ENCODE results near the gene UGT3A1. TPM values are rescaled to one million over a fixed set of nuclear protein-coding genes. Genes with fewer than 3 reads are reported as not detected.

UGT3A1 gene
- polyA plus RNA-seq, 1 of the 3 experiments (the other 2 are of a cell fraction), result not detected

DNA sequence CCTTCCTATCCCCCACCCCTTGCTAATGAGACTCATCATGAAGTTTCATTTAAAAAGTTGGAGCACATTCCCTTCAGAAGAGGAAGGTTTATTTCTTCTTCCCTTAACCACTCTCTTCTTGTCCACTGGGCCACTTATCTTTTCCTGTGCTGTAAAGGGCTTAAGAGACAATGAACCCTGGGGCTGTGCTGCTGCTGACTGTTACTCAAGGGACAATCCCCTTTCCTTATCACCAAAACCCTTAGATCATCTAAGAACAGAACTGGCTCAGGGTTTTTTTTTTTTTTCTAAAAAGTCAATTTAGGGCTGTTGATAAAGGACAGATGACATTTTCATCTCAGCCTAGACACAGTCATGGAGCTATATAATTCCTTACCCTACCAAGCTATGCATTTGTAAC, 82.4 kb downstream of the UGT3A1 start:
- ChIA-PET POLR2A (no interaction called here), CTCF (interaction anchor here (2.0 kb wide), 2 partner anchors 12 to 16 kb away, joined by 5 to 7 read pairs; no protein-coding TSS in a partner anchor)
- Histone ChIP-seq H3F3A (replicated peaks; ENCODE audit: insufficient read depth) (no peaks in the 10 kb centered on the region), H3K9me3 (no peaks in the 10 kb centered on the region), H3K9me2 (no peaks in the 10 kb centered on the region), H3K4me2 (no peak overlapping the region), H3K79me2 (ENCODE audit: insufficient read depth) (no peaks in the 10 kb centered on the region), H3K9ac (no peak overlapping the region), H4K20me1 (ENCODE audit: insufficient read depth) (no peaks in the 10 kb centered on the region), H3K4me3 (ENCODE audit: low read depth in 2 of 2, low read length in 1 of 2) (no peak overlapping the region), H2AFZ (ENCODE audit: low read depth) (no peak overlapping the region), H3K4me1 (ENCODE audit: control insufficient read depth in 1 of 2, insufficient read depth in 2 of 2, low read depth in 1 of 2, low read length in 1 of 2) (peaks cover 0 to 3% of the 10 kb centered on the region in 2 experiments; a peak in 2 of 4 replicates), H3K27me3 (ENCODE audit: insufficient read depth) (no peaks in the 10 kb centered on the region), H3K27ac (ENCODE audit: low read depth in 2 of 2, low read length in 1 of 2) (no peak overlapping the region; a peak in 1 of 4 replicates), H3K36me3 (replicated peaks in 1 of 2; ENCODE audit: control insufficient read depth in 1 of 2, insufficient read depth in 2 of 2, low read length in 1 of 2) (no peaks in the 10 kb centered on the region)
- TF ChIP-seq, protein P1, sequence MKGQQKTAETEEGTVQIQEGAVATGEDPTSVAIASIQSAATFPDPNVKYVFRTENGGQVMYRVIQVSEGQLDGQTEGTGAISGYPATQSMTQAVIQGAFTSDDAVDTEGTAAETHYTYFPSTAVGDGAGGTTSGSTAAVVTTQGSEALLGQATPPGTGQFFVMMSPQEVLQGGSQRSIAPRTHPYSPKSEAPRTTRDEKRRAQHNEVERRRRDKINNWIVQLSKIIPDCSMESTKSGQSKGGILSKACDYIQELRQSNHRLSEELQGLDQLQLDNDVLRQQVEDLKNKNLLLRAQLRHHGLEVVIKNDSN (IDR thresholded peaks at IDR 0.05; ENCODE audit: borderline replicate concordance, low read depth), result no peak
- TF ChIP-seq FOXJ3 (CRISPR knock-in tag; IDR thresholded peaks at IDR 0.05) (peak; percentile 65), RFX5 (IDR thresholded peaks at IDR 0.05; ENCODE audit: low read length) (no peak), RXRA (IDR thresholded peaks at IDR 0.05; ENCODE audit: borderline replicate concordance, low read depth) (no peak), RAD21 (IDR thresholded peaks at IDR 0.05; ENCODE audit: low read length) (no peak), MXI1 (IDR thresholded peaks at IDR 0.05; ENCODE audit: low read depth, low read length) (no peak), GATA2 (CRISPR knock-in tag; IDR thresholded peaks at IDR 0.05) (peak; percentile 81), RCOR1 (IDR thresholded peaks at IDR 0.05; ENCODE audit: low read length) (no peak), MEF2A (IDR thresholded peaks at IDR 0.05; ENCODE audit: borderline replicate concordance, low read depth) (no peak), ELF1 (IDR thresholded peaks at IDR 0.05) (no peak), FOSL2 (IDR thresholded peaks at IDR 0.05; ENCODE audit: borderline replicate concordance, low read depth) (no peak), EP300 (IDR thresholded peaks at IDR 0.05; ENCODE audit: borderline replicate concordance in 1 of 2, low read depth in 1 of 2, low read length in 1 of 2) (0 out of 4 replicates have a peak, but pooled peaks of 1 of the 2 experiments have one; percentile 11), GABPA (IDR thresholded peaks at IDR 0.05; ENCODE audit: low read depth) (no peak)
- TF ChIP-seq, protein P2, sequence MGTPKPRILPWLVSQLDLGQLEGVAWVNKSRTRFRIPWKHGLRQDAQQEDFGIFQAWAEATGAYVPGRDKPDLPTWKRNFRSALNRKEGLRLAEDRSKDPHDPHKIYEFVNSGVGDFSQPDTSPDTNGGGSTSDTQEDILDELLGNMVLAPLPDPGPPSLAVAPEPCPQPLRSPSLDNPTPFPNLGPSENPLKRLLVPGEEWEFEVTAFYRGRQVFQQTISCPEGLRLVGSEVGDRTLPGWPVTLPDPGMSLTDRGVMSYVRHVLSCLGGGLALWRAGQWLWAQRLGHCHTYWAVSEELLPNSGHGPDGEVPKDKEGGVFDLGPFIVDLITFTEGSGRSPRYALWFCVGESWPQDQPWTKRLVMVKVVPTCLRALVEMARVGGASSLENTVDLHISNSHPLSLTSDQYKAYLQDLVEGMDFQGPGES (IDR thresholded peaks at IDR 0.05; ENCODE audit: low read depth, low read length), result no peak
- TF ChIP-seq, protein P3, sequence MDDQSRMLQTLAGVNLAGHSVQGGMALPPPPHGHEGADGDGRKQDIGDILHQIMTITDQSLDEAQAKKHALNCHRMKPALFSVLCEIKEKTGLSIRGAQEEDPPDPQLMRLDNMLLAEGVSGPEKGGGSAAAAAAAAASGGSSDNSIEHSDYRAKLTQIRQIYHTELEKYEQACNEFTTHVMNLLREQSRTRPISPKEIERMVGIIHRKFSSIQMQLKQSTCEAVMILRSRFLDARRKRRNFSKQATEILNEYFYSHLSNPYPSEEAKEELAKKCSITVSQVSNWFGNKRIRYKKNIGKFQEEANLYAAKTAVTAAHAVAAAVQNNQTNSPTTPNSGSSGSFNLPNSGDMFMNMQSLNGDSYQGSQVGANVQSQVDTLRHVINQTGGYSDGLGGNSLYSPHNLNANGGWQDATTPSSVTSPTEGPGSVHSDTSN (IDR thresholded peaks at IDR 0.05), result no peak
- peak; percentile 39 for DNase-seq

DNA sequence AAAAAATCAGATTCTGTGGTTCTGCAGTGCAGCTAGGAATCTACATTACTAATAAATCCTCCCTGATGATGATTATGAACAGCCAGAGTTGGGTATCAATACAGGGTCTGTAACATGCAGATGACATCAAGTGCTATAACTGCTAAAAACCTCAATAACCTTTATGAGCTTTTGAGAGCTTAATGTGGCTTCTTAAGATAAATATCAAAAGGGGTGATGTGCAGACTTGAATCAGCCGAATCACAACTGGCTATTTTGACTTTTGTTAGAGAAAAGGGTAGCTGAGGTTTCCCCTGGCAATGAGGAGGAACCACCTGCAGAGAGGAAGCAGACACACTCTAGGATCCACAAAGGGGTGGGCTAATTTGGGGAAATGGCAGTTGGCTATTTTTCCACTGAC, 83.0 kb downstream of the UGT3A1 start:
- Histone ChIP-seq H3K36me3 (replicated peaks in 1 of 2; ENCODE audit: control insufficient read depth in 1 of 2, insufficient read depth in 2 of 2, low read length in 1 of 2) (no peaks in the 10 kb centered on the region), H4K20me1 (ENCODE audit: insufficient read depth) (no peaks in the 10 kb centered on the region), H2AFZ (ENCODE audit: low read depth) (no peak overlapping the region), H3K4me2 (no peak overlapping the region), H3K79me2 (ENCODE audit: insufficient read depth) (no peaks in the 10 kb centered on the region), H3K9ac (no peak overlapping the region), H3K9me2 (no peaks in the 10 kb centered on the region), H3K27me3 (ENCODE audit: insufficient read depth) (no peaks in the 10 kb centered on the region), H3K27ac (ENCODE audit: low read depth in 2 of 2, low read length in 1 of 2) (no peak overlapping the region), H3K4me3 (ENCODE audit: low read depth in 2 of 2, low read length in 1 of 2) (no peak overlapping the region), H3F3A (replicated peaks; ENCODE audit: insufficient read depth) (no peaks in the 10 kb centered on the region), H3K4me1 (ENCODE audit: control insufficient read depth in 1 of 2, insufficient read depth in 2 of 2, low read depth in 1 of 2, low read length in 1 of 2) (peaks cover 0 to 3% of the 10 kb centered on the region in 2 experiments; a peak in 2 of 4 replicates), H3K9me3 (no peaks in the 10 kb centered on the region)
- WGBS (ENCODE audit: low lambda C conversion rate), result 8% methylated on average over 1 of the region's 1 CpG
- TF ChIP-seq SMC3 (IDR thresholded peaks at IDR 0.05; ENCODE audit: low read depth, low read length) (no peak), MEF2A (IDR thresholded peaks at IDR 0.05; ENCODE audit: borderline replicate concordance, low read depth) (no peak)
- TF ChIP-seq, protein P1 (IDR thresholded peaks at IDR 0.05; ENCODE audit: borderline replicate concordance, low read depth), result no peak
- ChIA-PET POLR2A (no interaction called here), CTCF (interaction anchor here (1.8 to 2.0 kb wide), 3 partner anchors 13 to 131 kb away, joined by 4 to 7 read pairs (median 5); no protein-coding TSS in a partner anchor)
- DNase-seq, result no peak
